ENCODE data around the gene TRIM38.
A peak's percentile ranks its signal among the peaks of the same experiment; 100 is the strongest.

TRIM38 gene

GRCh38 chr6:26025047-26025893 is 62.7 kb downstream of the TRIM38 start:
- Histone ChIP-seq H3K9ac (ENCODE audit: insufficient read length, low read depth) (peak overlapping the region; percentile 63), H3K36me3 (ENCODE audit: insufficient read depth, insufficient read length, low read length) (no peaks in the 10 kb centered on the region), H3K4me1 (ENCODE audit: insufficient read depth, insufficient read length) (peaks cover 2% of the 10 kb centered on the region), H3K9me3 (ENCODE audit: insufficient read depth, low read length) (no peaks in the 10 kb centered on the region), H3K27me3 (ENCODE audit: insufficient read depth, insufficient read length) (no peaks in the 10 kb centered on the region), H3K4me3 (ENCODE audit: insufficient read length, low read depth) (no peak overlapping the region)
- TF ChIP-seq ZNF274 (IDR thresholded peaks at IDR 0.05; ENCODE audit: low read depth, low read length) (no peak), YY1 (IDR thresholded peaks at IDR 0.05; ENCODE audit: insufficient read depth, insufficient read length) (no peak), SUZ12 (IDR thresholded peaks at IDR 0.05; ENCODE audit: extremely low read depth, insufficient read depth, insufficient read length) (no peak)
- no peak for DNase-seq (ENCODE audit: low read depth, low spot score)

- DNase-seq (ENCODE audit: low read depth, low spot score): peak; percentile 86
- peak overlapping the region; percentile 75 for H3K4me3 ChIP-seq (ENCODE audit: insufficient read length, low read depth)
- peaks cover 2% of the 10 kb centered on the region for H3K4me1 ChIP-seq (ENCODE audit: insufficient read depth, insufficient read length)
Measured at GRCh38 chr6:26025894-26026832, 63.6 kb downstream of the TRIM38 start.

GRCh38 chr6:26026833-26027490 is 64.4 kb downstream of the TRIM38 start:
- peak; percentile 93 for DNase-seq (ENCODE audit: low read depth, low spot score)
- H3K4me3 ChIP-seq (ENCODE audit: insufficient read length, low read depth): peak overlapping the region; percentile 75
- no peaks in the 10 kb centered on the region for H3K27me3 ChIP-seq (ENCODE audit: insufficient read depth, insufficient read length)
- no peak for TF ChIP-seq YY1 (IDR thresholded peaks at IDR 0.05; ENCODE audit: insufficient read depth, insufficient read length)
- TF ChIP-seq ZNF274 (IDR thresholded peaks at IDR 0.05; ENCODE audit: low read depth, low read length): no peak
- TF ChIP-seq SUZ12 (IDR thresholded peaks at IDR 0.05; ENCODE audit: extremely low read depth, insufficient read depth, insufficient read length): no peak
- peak overlapping the region; percentile 85 for H3K9ac ChIP-seq (ENCODE audit: insufficient read length, low read depth)
- H3K36me3 ChIP-seq (ENCODE audit: insufficient read depth, insufficient read length, low read length): no peaks in the 10 kb centered on the region
- no peaks in the 10 kb centered on the region for H3K9me3 ChIP-seq (ENCODE audit: insufficient read depth, low read length)
- peaks cover 2% of the 10 kb centered on the region for H3K4me1 ChIP-seq (ENCODE audit: insufficient read depth, insufficient read length)

More at GRCh38 chr6:26025894-26026832, 63.6 kb downstream of the TRIM38 start:
- Histone ChIP-seq H3K36me3 (ENCODE audit: insufficient read depth, insufficient read length, low read length) (no peaks in the 10 kb centered on the region), H3K27me3 (ENCODE audit: insufficient read depth, insufficient read length) (no peaks in the 10 kb centered on the region), H3K9me3 (ENCODE audit: insufficient read depth, low read length) (no peaks in the 10 kb centered on the region), H3K9ac (ENCODE audit: insufficient read length, low read depth) (peak overlapping the region; percentile 85)
- TF ChIP-seq YY1 (IDR thresholded peaks at IDR 0.05; ENCODE audit: insufficient read depth, insufficient read length) (no peak), ZNF274 (IDR thresholded peaks at IDR 0.05; ENCODE audit: low read depth, low read length) (no peak), SUZ12 (IDR thresholded peaks at IDR 0.05; ENCODE audit: extremely low read depth, insufficient read depth, insufficient read length) (no peak)

- H3K4me3 ChIP-seq (ENCODE audit: insufficient read length, low read depth): peak overlapping the region; percentile 24
- peak overlapping the region; percentile 79 for H3K9ac ChIP-seq (ENCODE audit: insufficient read length, low read depth)
- peaks cover 2% of the 10 kb centered on the region for H3K4me1 ChIP-seq (ENCODE audit: insufficient read depth, insufficient read length)
- TF ChIP-seq SUZ12 (IDR thresholded peaks at IDR 0.05; ENCODE audit: extremely low read depth, insufficient read depth, insufficient read length) (no peak), YY1 (IDR thresholded peaks at IDR 0.05; ENCODE audit: insufficient read depth, insufficient read length) (no peak), ZNF274 (IDR thresholded peaks at IDR 0.05; ENCODE audit: low read depth, low read length) (no peak)
- no peaks in the 10 kb centered on the region for H3K27me3 ChIP-seq (ENCODE audit: insufficient read depth, insufficient read length)
- no peaks in the 10 kb centered on the region for H3K36me3 ChIP-seq (ENCODE audit: insufficient read depth, insufficient read length, low read length)
- no peak for DNase-seq (ENCODE audit: low read depth, low spot score)
- H3K9me3 ChIP-seq (ENCODE audit: insufficient read depth, low read length): no peaks in the 10 kb centered on the region
Measured at GRCh38 chr6:26027491-26028211, 65.0 kb downstream of the TRIM38 start.

- H3K9ac ChIP-seq (ENCODE audit: insufficient read length, low read depth): peak overlapping the region; percentile 79
- DNase-seq (ENCODE audit: low read depth, low spot score): no peak
- no peaks in the 10 kb centered on the region for H3K9me3 ChIP-seq (ENCODE audit: insufficient read depth, low read length)
- H3K4me3 ChIP-seq (ENCODE audit: insufficient read length, low read depth): no peak overlapping the region
- no peak for TF ChIP-seq YY1 (IDR thresholded peaks at IDR 0.05; ENCODE audit: insufficient read depth, insufficient read length)
- TF ChIP-seq SUZ12 (IDR thresholded peaks at IDR 0.05; ENCODE audit: extremely low read depth, insufficient read depth, insufficient read length): no peak
- no peak for TF ChIP-seq ZNF274 (IDR thresholded peaks at IDR 0.05; ENCODE audit: low read depth, low read length)
- H3K27me3 ChIP-seq (ENCODE audit: insufficient read depth, insufficient read length): no peaks in the 10 kb centered on the region
- H3K4me1 ChIP-seq (ENCODE audit: insufficient read depth, insufficient read length): peaks cover 2% of the 10 kb centered on the region
- H3K36me3 ChIP-seq (ENCODE audit: insufficient read depth, insufficient read length, low read length): no peaks in the 10 kb centered on the region
Measured at GRCh38 chr6:26028212-26028745, 65.7 kb downstream of the TRIM38 start.
